GM23338 (cell line): ENCODE data around the gene CAMKK2. TPM values are rescaled to one million over a fixed set of nuclear protein-coding genes. Genes with fewer than 3 reads are reported as not detected.

Source experiments
- ATAC-seq: fragments of 200-7000 bp; cut with Tn5 transposase; 3 replicates; pipeline ENCODE4 v1.9.1; 2020
- DNase-seq: peaks from one replicate; pipeline ENCODE4 v3.0.0-alpha.2; 2015; ENCODE audit warnings: low spot score
- H2AFZ ChIP-seq: fragments of 200-600 bp; sonication (generic); 2 replicates; pipeline ENCODE4 v1.8.0; 2016; ENCODE audit warnings: antibody characterized with exemption, mild to moderate bottlenecking, moderate library complexity
- H3F3A ChIP-seq: fragments of 200-600 bp; sonication (generic); replicated peaks from 2 replicates; pipeline ENCODE4 v1.8.0; 2017; ENCODE audit warnings: antibody characterized with exemption, mixed run types, low read depth
- H3K27ac ChIP-seq: fragments of 200-600 bp; sonication (generic); 2 replicates; pipeline ENCODE4 v1.6.1; 2016; ENCODE audit warnings: low read depth
- H3K27me3 ChIP-seq: fragments of 200-600 bp; sonication (generic); 2 replicates; pipeline ENCODE4 v1.8.0; 2016; ENCODE audit warnings: mild to moderate bottlenecking, mixed run types, moderate library complexity; ENCODE audit not compliant: insufficient read depth
- H3K36me3 ChIP-seq: fragments of 200-600 bp; sonication (generic); 2 replicates; pipeline ENCODE4 v1.8.0; 2016; ENCODE audit warnings: mild to moderate bottlenecking; ENCODE audit not compliant: insufficient read depth
- H3K4me1 ChIP-seq: fragments of 200-600 bp; sonication (generic); 2 replicates; pipeline ENCODE4 v1.8.0; 2016; ENCODE audit warnings: mild to moderate bottlenecking, moderate library complexity; ENCODE audit not compliant: insufficient read depth
- H3K4me2 ChIP-seq: fragments of 200-600 bp; sonication (generic); 2 replicates; pipeline ENCODE4 v1.7.1; 2017; ENCODE audit warnings: mixed run types
- H3K4me3 ChIP-seq: fragments of 200-600 bp; sonication (generic); 2 replicates; pipeline ENCODE4 v1.6.1; 2016; ENCODE audit warnings: mixed run types
- H3K79me2 ChIP-seq: fragments of 200-600 bp; sonication (generic); replicated peaks from 2 replicates; pipeline ENCODE4 v1.8.0; 2017; ENCODE audit warnings: mild to moderate bottlenecking; ENCODE audit not compliant: insufficient read depth
- H3K9me2 ChIP-seq: fragments of 200-600 bp; sonication (generic); 2 replicates; pipeline ENCODE4 v1.8.0; 2017; ENCODE audit not compliant: insufficient read depth
- H4K20me1 ChIP-seq: fragments of 200-600 bp; sonication (generic); replicated peaks from 2 replicates; pipeline ENCODE4 v1.8.0; 2017; ENCODE audit warnings: mild to moderate bottlenecking; ENCODE audit not compliant: insufficient read depth
- H3K27ac Mint-ChIP-seq: 2 replicates; pipeline ENCODE4 v1.8.0; 2020; ENCODE audit warnings: inconsistent platforms, mild to moderate bottlenecking, moderate library complexity, mixed read lengths
- H3K27me3 Mint-ChIP-seq: 3 replicates; pipeline ENCODE4 v1.8.0; 2022; ENCODE audit warnings: low read depth, mild to moderate bottlenecking, moderate library complexity, mixed read lengths, inconsistent platforms; ENCODE audit not compliant: insufficient read depth, poor library complexity
- H3K36me3 Mint-ChIP-seq: 3 replicates; pipeline ENCODE4 v1.8.0; 2021; ENCODE audit warnings: low read depth, mild to moderate bottlenecking, inconsistent platforms, moderate library complexity, mixed read lengths
- H3K4me1 Mint-ChIP-seq: 3 replicates; pipeline ENCODE4 v1.8.0; 2020; ENCODE audit warnings: mild to moderate bottlenecking, inconsistent platforms, mixed read lengths
- H3K4me3 Mint-ChIP-seq: 3 replicates; pipeline ENCODE4 v1.8.0; 2021; ENCODE audit warnings: moderate library complexity, mild to moderate bottlenecking, inconsistent platforms, mixed read lengths
- H3K9me3 Mint-ChIP-seq: 3 replicates; pipeline ENCODE4 v1.8.0; 2020; ENCODE audit warnings: moderate library complexity, mild to moderate bottlenecking, inconsistent platforms, mixed read lengths
- NANOG ChIP-seq: IDR thresholded peaks from 2 replicates; pipeline ENCODE4 v1.6.1; 2016; ENCODE audit warnings: antibody characterized with exemption, borderline replicate concordance
- STAT1 ChIP-seq: IDR thresholded peaks from one replicate; pipeline ENCODE4 v1.6.1; 2016; ENCODE audit warnings: antibody characterized with exemption; ENCODE audit not compliant: unreplicated experiment
- polyA plus RNA-seq: library from polyadenylated mRNA; unstranded; fragments of >200 nt; fragmentation: Nextera tagmentation; extraction: Ambion mirVana; gene quantifications from 2 replicates; pipeline ENCODE4 v1.2.1, GENCODE V29; 2016
- total RNA-seq: library from RNA; depleted of rRNA; stranded (reverse); fragments of >200 nt; shearing (Covaris generic); gene quantifications from 2 replicates; pipeline ENCODE4 v1.2.3, GENCODE V29; 2014
- TF ChIP-seq, protein P1 (sequence below), 2 experiments: fragments of 200-600 bp in 1 of 2; sonication (generic) in 1 of 2; conservative IDR thresholded peaks; 2 replicates each; pipeline versions ENCODE4 v1.5.1 to v1.6.1; 2016 to 2017; ENCODE audit warnings: antibody characterized with exemption in 2 of 2, low read depth in 2 of 2, mild to moderate bottlenecking in 2 of 2, moderate library complexity in 1 of 2
- TF ChIP-seq, protein P2 (sequence below): IDR thresholded peaks from 2 replicates; pipeline ENCODE4 v1.6.1; 2016; ENCODE audit warnings: antibody characterized with exemption

The CAMKK2 gene
- total and polyA plus RNA-seq, 2 experiments from 2014 or later, result 10.3 to 26.4 TPM

GRCh38 chr12:121245031-121245430, 51.5 kb downstream of the CAMKK2 start:
- Histone ChIP-seq H3K4me3 (no peak overlapping the region), H3K4me1 (peaks cover 6% of the 10 kb centered on the region; the same call in 1 of the 2 replicates), H3F3A (no peaks in the 10 kb centered on the region), H3K27ac (no peak overlapping the region), H3K4me2 (no peak overlapping the region), H3K36me3 (no peaks in the 10 kb centered on the region), H3K9me2 (no peaks in the 10 kb centered on the region), H3K27me3 (no peaks in the 10 kb centered on the region), H3K79me2 (no peaks in the 10 kb centered on the region), H4K20me1 (no peaks in the 10 kb centered on the region; the same call in 1 of the 2 replicates), H2AFZ (no peak overlapping the region)
- H3K4me1 Mint-ChIP-seq, result peaks cover 16% of the 10 kb centered on the region
- H3K4me3 Mint-ChIP-seq, result no peak overlapping the region
- ATAC-seq (no peak; the same call in 2 of the 3 replicates), DNase-seq (peak; percentile 27)
- no peak for TF ChIP-seq NANOG
- TF ChIP-seq, protein P1, sequence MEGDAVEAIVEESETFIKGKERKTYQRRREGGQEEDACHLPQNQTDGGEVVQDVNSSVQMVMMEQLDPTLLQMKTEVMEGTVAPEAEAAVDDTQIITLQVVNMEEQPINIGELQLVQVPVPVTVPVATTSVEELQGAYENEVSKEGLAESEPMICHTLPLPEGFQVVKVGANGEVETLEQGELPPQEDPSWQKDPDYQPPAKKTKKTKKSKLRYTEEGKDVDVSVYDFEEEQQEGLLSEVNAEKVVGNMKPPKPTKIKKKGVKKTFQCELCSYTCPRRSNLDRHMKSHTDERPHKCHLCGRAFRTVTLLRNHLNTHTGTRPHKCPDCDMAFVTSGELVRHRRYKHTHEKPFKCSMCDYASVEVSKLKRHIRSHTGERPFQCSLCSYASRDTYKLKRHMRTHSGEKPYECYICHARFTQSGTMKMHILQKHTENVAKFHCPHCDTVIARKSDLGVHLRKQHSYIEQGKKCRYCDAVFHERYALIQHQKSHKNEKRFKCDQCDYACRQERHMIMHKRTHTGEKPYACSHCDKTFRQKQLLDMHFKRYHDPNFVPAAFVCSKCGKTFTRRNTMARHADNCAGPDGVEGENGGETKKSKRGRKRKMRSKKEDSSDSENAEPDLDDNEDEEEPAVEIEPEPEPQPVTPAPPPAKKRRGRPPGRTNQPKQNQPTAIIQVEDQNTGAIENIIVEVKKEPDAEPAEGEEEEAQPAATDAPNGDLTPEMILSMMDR (conservative IDR thresholded peaks at IDR 0.05; ENCODE audit: low read depth in 2 of 2), result peak in 1 of 2 experiments; percentile 38; a peak in 2 of 4 replicates
- H3K36me3 Mint-ChIP-seq, result peaks cover 23% of the 10 kb centered on the region
- H3K9me3 Mint-ChIP-seq, result no peaks in the 10 kb centered on the region
- H3K27me3 Mint-ChIP-seq, result peaks cover 12% of the 10 kb centered on the region
- H3K27ac Mint-ChIP-seq, result no peak overlapping the region

GRCh38 chr12:121241156-121241970, 55.1 kb downstream of the CAMKK2 start:
- Histone ChIP-seq H4K20me1 (no peaks in the 10 kb centered on the region; the same call in 1 of the 2 replicates), H3K4me3 (no peak overlapping the region), H3K27me3 (no peaks in the 10 kb centered on the region), H3K79me2 (no peaks in the 10 kb centered on the region), H3K4me1 (peaks cover 17% of the 10 kb centered on the region; the same call in 1 of the 2 replicates), H3K27ac (no peak overlapping the region), H3F3A (no peaks in the 10 kb centered on the region), H2AFZ (no peak overlapping the region), H3K4me2 (no peak overlapping the region), H3K36me3 (no peaks in the 10 kb centered on the region), H3K9me2 (no peaks in the 10 kb centered on the region; the same call in 1 of the 2 replicates)
- H3K4me3 Mint-ChIP-seq, result no peak overlapping the region; the same call in 2 of the 3 replicates
- TF ChIP-seq, protein P1 (conservative IDR thresholded peaks at IDR 0.05; ENCODE audit: low read depth in 2 of 2), result 0 out of 4 replicates have a peak, but pooled peaks of 1 of the 2 experiments have one; percentile 13
- TF ChIP-seq STAT1 (no peak), NANOG (no peak)
- TF ChIP-seq, protein P2, sequence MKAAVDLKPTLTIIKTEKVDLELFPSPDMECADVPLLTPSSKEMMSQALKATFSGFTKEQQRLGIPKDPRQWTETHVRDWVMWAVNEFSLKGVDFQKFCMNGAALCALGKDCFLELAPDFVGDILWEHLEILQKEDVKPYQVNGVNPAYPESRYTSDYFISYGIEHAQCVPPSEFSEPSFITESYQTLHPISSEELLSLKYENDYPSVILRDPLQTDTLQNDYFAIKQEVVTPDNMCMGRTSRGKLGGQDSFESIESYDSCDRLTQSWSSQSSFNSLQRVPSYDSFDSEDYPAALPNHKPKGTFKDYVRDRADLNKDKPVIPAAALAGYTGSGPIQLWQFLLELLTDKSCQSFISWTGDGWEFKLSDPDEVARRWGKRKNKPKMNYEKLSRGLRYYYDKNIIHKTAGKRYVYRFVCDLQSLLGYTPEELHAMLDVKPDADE, result no peak
- H3K4me1 Mint-ChIP-seq, result peaks cover 36% of the 10 kb centered on the region
- no peak; the same call in 1 of the 3 replicates for ATAC-seq
- H3K27ac Mint-ChIP-seq, result peak overlapping the region; percentile 72; the same call in 1 of the 2 replicates
- peaks cover 12% of the 10 kb centered on the region for H3K27me3 Mint-ChIP-seq
- no peak for DNase-seq
- H3K36me3 Mint-ChIP-seq, result peaks cover 17% of the 10 kb centered on the region
- no peaks in the 10 kb centered on the region for H3K9me3 Mint-ChIP-seq
